MM.1S (cell line): ENCODE data around the gene TTL.

Experiments used
- DNase-seq: peaks from one replicate; pipeline ENCODE4 v3.0.0-alpha.2; 2015
- H2AFZ ChIP-seq: fragments of 300-600 bp; sonication (generic); 2 replicates; pipeline ENCODE4 v1.6.0; 2016; ENCODE audit warnings: antibody characterized with exemption, low read length
- H3F3A ChIP-seq: fragments of 300-600 bp; sonication (generic); 2 replicates; pipeline ENCODE4 v1.6.1; 2016; ENCODE audit warnings: mild to moderate bottlenecking, antibody characterized with exemption, low read length, moderate library complexity, mixed read lengths; ENCODE audit not compliant: insufficient read depth
- H3K27ac ChIP-seq: fragments of 300-600 bp; sonication (generic); 2 replicates; pipeline ENCODE4 v1.5.1; 2016; ENCODE audit warnings: mild to moderate bottlenecking, low read length
- H3K27me3 ChIP-seq: fragments of 300-600 bp; sonication (generic); replicated peaks from 2 replicates; pipeline ENCODE4 v1.6.0; 2016; ENCODE audit warnings: low read length; ENCODE audit not compliant: insufficient read depth
- H3K36me3 ChIP-seq: fragments of 300-600 bp; sonication (generic); replicated peaks from 2 replicates; pipeline ENCODE4 v1.6.1; 2016; ENCODE audit warnings: mild to moderate bottlenecking, low read length, mixed read lengths; ENCODE audit not compliant: insufficient read depth
- H3K4me1 ChIP-seq: fragments of 300-600 bp; sonication (generic); 2 replicates; pipeline ENCODE4 v1.6.1; 2016; ENCODE audit warnings: low read length, mixed read lengths
- H3K4me2 ChIP-seq: fragments of 300-600 bp; sonication (generic); 2 replicates; pipeline ENCODE4 v1.6.0; 2016; ENCODE audit warnings: low read depth, low read length
- H3K4me3 ChIP-seq: fragments of 300-600 bp; sonication (generic); 2 replicates; pipeline ENCODE4 v1.5.1; 2016; ENCODE audit warnings: low read length, mixed read lengths
- H3K79me2 ChIP-seq: fragments of 300-600 bp; sonication (generic); 2 replicates; pipeline ENCODE4 v1.6.1; 2016; ENCODE audit warnings: mixed run types, low read length, mixed read lengths
- H3K9ac ChIP-seq: fragments of 300-600 bp; sonication (generic); 2 replicates; pipeline ENCODE4 v1.6.1; 2016; ENCODE audit warnings: low read length, mixed read lengths
- H3K9me2 ChIP-seq: fragments of 300-600 bp; sonication (generic); replicated peaks from 2 replicates; pipeline ENCODE4 v1.6.1; 2016; ENCODE audit warnings: mild to moderate bottlenecking, low read length, mixed read lengths; ENCODE audit not compliant: insufficient read depth
- H3K9me3 ChIP-seq: fragments of 300-600 bp; sonication (generic); replicated peaks from 2 replicates; pipeline ENCODE4 v1.6.1; 2016; ENCODE audit warnings: mild to moderate bottlenecking, low read length, mixed read lengths; ENCODE audit not compliant: insufficient read depth
- H4K20me1 ChIP-seq: fragments of 300-600 bp; sonication (generic); 2 replicates; pipeline ENCODE4 v1.6.1; 2016; ENCODE audit warnings: mild to moderate bottlenecking, low read length, moderate library complexity, mixed read lengths; ENCODE audit not compliant: insufficient read depth
- EZH2 ChIP-seq: fragments of 300-600 bp; sonication (generic); optimal IDR thresholded peaks from 2 replicates; pipeline ENCODE3; 2017; ENCODE audit warnings: low read depth, mild to moderate bottlenecking, antibody characterized with exemption, low read length, mixed read lengths
- EZH2phosphoT487 ChIP-seq: fragments of 300-600 bp; sonication (generic); IDR thresholded peaks from 2 replicates; pipeline ENCODE4 v1.6.1; 2018; ENCODE audit warnings: antibody characterized with exemption, low read length
- TF ChIP-seq, protein P1 (sequence below): fragments of 300-600 bp; sonication (generic); IDR thresholded peaks from 2 replicates; pipeline ENCODE4 v1.5.1; 2016; ENCODE audit warnings: antibody characterized with exemption, low read length, mixed read lengths

The TTL gene

DNA sequence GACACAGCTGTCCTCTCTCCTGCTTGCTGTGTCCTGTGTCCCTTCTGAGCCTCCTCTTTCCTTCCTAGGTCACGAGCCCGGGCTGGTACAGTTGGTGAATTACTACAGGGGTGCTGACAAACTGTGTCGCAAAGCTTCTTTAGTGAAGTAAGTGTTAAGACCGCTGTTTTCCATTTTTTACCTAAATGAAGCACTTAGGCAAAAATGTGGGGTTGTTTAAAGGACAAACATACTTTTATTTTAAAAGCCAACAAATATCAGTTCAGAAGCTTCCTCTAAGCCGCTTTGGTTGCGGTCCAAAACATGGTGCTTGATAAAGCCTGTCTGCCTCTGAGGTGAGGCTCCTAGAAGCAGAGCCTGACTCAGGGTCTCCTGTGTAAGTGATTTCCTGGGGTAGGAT, 3.9 kb downstream of the TTL start:
- H2AFZ ChIP-seq = no peak overlapping the region
- H4K20me1 ChIP-seq = no peaks in the 10 kb centered on the region
- TF ChIP-seq EZH2phosphoT487 (no peak), EZH2 (no peak)
- TF ChIP-seq, protein P1, sequence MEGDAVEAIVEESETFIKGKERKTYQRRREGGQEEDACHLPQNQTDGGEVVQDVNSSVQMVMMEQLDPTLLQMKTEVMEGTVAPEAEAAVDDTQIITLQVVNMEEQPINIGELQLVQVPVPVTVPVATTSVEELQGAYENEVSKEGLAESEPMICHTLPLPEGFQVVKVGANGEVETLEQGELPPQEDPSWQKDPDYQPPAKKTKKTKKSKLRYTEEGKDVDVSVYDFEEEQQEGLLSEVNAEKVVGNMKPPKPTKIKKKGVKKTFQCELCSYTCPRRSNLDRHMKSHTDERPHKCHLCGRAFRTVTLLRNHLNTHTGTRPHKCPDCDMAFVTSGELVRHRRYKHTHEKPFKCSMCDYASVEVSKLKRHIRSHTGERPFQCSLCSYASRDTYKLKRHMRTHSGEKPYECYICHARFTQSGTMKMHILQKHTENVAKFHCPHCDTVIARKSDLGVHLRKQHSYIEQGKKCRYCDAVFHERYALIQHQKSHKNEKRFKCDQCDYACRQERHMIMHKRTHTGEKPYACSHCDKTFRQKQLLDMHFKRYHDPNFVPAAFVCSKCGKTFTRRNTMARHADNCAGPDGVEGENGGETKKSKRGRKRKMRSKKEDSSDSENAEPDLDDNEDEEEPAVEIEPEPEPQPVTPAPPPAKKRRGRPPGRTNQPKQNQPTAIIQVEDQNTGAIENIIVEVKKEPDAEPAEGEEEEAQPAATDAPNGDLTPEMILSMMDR = no peak
- H3K9ac ChIP-seq = no peak overlapping the region
- H3K4me2 ChIP-seq = no peak overlapping the region
- peaks cover 16% of the 10 kb centered on the region for H3F3A ChIP-seq
- peaks cover 21% of the 10 kb centered on the region for H3K4me1 ChIP-seq
- no peaks in the 10 kb centered on the region for H3K9me3 ChIP-seq
- H3K27me3 ChIP-seq = no peaks in the 10 kb centered on the region
- no peaks in the 10 kb centered on the region for H3K9me2 ChIP-seq
- H3K4me3 ChIP-seq = no peak overlapping the region
- no peaks in the 10 kb centered on the region for H3K36me3 ChIP-seq
- peaks cover 61% of the 10 kb centered on the region for H3K79me2 ChIP-seq
- H3K27ac ChIP-seq = no peak overlapping the region
- no peak for DNase-seq

DNA sequence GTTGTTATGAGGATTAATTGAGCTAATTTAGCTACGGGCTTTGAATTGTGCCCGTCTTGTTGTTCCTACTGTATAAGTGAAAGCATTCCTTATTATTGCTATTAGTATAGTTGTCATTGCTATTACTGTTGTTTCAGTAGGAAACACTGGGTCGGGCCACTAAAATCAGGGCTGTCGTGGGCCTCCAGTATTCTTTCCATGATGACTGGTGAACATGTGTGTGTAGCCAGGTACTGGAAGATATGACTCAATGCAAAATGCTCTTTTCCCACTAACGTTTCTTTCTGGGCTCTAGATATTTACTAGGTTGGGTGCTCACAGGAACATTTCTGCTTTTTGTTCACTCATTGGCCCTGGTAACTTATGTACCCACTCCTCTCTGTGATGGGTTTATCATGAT, 4.9 kb downstream of the TTL start:
- H2AFZ ChIP-seq = no peak overlapping the region
- H3K4me1 ChIP-seq = peaks cover 21% of the 10 kb centered on the region
- H3F3A ChIP-seq = peaks cover 7% of the 10 kb centered on the region
- TF ChIP-seq EZH2 (no peak), EZH2phosphoT487 (no peak)
- TF ChIP-seq, protein P1 = no peak
- DNase-seq = no peak
- H3K9me2 ChIP-seq = no peaks in the 10 kb centered on the region
- H3K4me2 ChIP-seq = no peak overlapping the region
- H3K9ac ChIP-seq = no peak overlapping the region
- H4K20me1 ChIP-seq = no peaks in the 10 kb centered on the region
- no peaks in the 10 kb centered on the region for H3K9me3 ChIP-seq
- H3K27me3 ChIP-seq = no peaks in the 10 kb centered on the region
- H3K79me2 ChIP-seq = peaks cover 66% of the 10 kb centered on the region
- H3K27ac ChIP-seq = no peak overlapping the region
- H3K36me3 ChIP-seq = no peaks in the 10 kb centered on the region
- H3K4me3 ChIP-seq = no peak overlapping the region

GRCh38 chr2:112487444-112487961, 5.5 kb downstream of the TTL start:
- H3F3A ChIP-seq = peaks cover 4% of the 10 kb centered on the region
- H3K27ac ChIP-seq = no peak overlapping the region
- H3K27me3 ChIP-seq = no peaks in the 10 kb centered on the region
- no peaks in the 10 kb centered on the region for H3K9me3 ChIP-seq
- TF ChIP-seq EZH2 (no peak), EZH2phosphoT487 (no peak)
- TF ChIP-seq, protein P1 = no peak
- peaks cover 21% of the 10 kb centered on the region for H3K4me1 ChIP-seq
- H3K4me2 ChIP-seq = no peak overlapping the region
- no peaks in the 10 kb centered on the region for H4K20me1 ChIP-seq
- peaks cover 69% of the 10 kb centered on the region for H3K79me2 ChIP-seq
- no peaks in the 10 kb centered on the region for H3K36me3 ChIP-seq
- DNase-seq = no peak
- no peak overlapping the region for H2AFZ ChIP-seq
- no peak overlapping the region for H3K9ac ChIP-seq
- no peaks in the 10 kb centered on the region for H3K9me2 ChIP-seq
- H3K4me3 ChIP-seq = no peak overlapping the region
